ENCODE results near the gene JKAMP. TPM values are rescaled to one million over a fixed set of nuclear protein-coding genes. Genes with fewer than 3 reads are reported as not detected.
A peak's percentile ranks its signal among the peaks of the same experiment; 100 is the strongest.

Gene JKAMP
- total and polyA plus RNA-seq, 4 donors: 19.7 to 65.1 (median 32.5) TPM

- peak within 1 kb of the TSS; percentile 6 to 50 for H3K27ac ChIP-seq (ENCODE audit: low read depth in 1 of 2, low read length in 2 of 2)
- WGBS: 19% methylated on average over 40 of the region's 40 CpGs
- peak within 1 kb of the TSS; percentile 28 to 81 (median 54) for H3K4me3 ChIP-seq (ENCODE audit: low read depth in 1 of 3, low read length in 3 of 3)
- DNase-seq (ENCODE audit: low spot score): no peak
- peak within 1 kb of the TSS in 1 of 2 donors; percentile 37 for H3K9ac ChIP-seq (ENCODE audit: low read depth in 1 of 2, low read length in 2 of 2)
- TF ChIP-seq, protein P1, sequence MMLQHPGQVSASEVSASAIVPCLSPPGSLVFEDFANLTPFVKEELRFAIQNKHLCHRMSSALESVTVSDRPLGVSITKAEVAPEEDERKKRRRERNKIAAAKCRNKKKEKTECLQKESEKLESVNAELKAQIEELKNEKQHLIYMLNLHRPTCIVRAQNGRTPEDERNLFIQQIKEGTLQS (IDR thresholded peaks at IDR 0.05): no peak
- TF ChIP-seq FOXA2 (IDR thresholded peaks at IDR 0.05): no peak
- TF ChIP-seq, protein P2, sequence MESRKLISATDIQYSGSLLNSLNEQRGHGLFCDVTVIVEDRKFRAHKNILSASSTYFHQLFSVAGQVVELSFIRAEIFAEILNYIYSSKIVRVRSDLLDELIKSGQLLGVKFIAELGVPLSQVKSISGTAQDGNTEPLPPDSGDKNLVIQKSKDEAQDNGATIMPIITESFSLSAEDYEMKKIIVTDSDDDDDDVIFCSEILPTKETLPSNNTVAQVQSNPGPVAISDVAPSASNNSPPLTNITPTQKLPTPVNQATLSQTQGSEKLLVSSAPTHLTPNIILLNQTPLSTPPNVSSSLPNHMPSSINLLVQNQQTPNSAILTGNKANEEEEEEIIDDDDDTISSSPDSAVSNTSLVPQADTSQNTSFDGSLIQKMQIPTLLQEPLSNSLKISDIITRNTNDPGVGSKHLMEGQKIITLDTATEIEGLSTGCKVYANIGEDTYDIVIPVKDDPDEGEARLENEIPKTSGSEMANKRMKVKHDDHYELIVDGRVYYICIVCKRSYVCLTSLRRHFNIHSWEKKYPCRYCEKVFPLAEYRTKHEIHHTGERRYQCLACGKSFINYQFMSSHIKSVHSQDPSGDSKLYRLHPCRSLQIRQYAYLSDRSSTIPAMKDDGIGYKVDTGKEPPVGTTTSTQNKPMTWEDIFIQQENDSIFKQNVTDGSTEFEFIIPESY (IDR thresholded peaks at IDR 0.05): no peak
- TF ChIP-seq MAX (IDR thresholded peaks at IDR 0.05): no peak
- TF ChIP-seq GABPA (IDR thresholded peaks at IDR 0.05 in 1 of 2, conservative IDR thresholded peaks at IDR 0.05 in 1 of 2): no peak
- no peak for TF ChIP-seq CTCF (IDR thresholded peaks at IDR 0.05; ENCODE audit: low read depth, low read length, missing input control)
- no peak for TF ChIP-seq NR2F2 (IDR thresholded peaks at IDR 0.05)
- no peak for TF ChIP-seq FOXA1 (IDR thresholded peaks at IDR 0.05)
- TF ChIP-seq RAD21 (IDR thresholded peaks at IDR 0.05): no peak
- TF ChIP-seq JUND (IDR thresholded peaks at IDR 0.05): no peak
- peak in 1 of 2 donors; percentile 60 for TF ChIP-seq HNF4A (conservative IDR thresholded peaks at IDR 0.05)
- TF ChIP-seq HNF4G (IDR thresholded peaks at IDR 0.05): no peak
- TF ChIP-seq SP1 (IDR thresholded peaks at IDR 0.05): peak; percentile 31
- no peak for TF ChIP-seq EGR1 (IDR thresholded peaks at IDR 0.05; ENCODE audit: low read depth in 2 of 2)
- TF ChIP-seq RXRA (IDR thresholded peaks at IDR 0.05): peak; percentile 21 to 37
- H3K4me1 ChIP-seq (ENCODE audit: control insufficient read depth in 4 of 4, insufficient read depth in 4 of 4, low read length in 3 of 4): peaks cover 0 to 15% (median 12%) of the 10 kb centered on the region in 4 donors
- no peaks in the 10 kb centered on the region for H3K27me3 ChIP-seq (ENCODE audit: control insufficient read depth in 4 of 4, insufficient read depth in 4 of 4, low read length in 3 of 4)
- H3K36me3 ChIP-seq (ENCODE audit: control insufficient read depth in 4 of 4, insufficient read depth in 3 of 4, low read depth in 1 of 4, low read length in 3 of 4): peaks cover 0 to 3% (median under 1%) of the 10 kb centered on the region in 4 donors
- no peaks in the 10 kb centered on the region for H3K9me3 ChIP-seq (ENCODE audit: control insufficient read depth in 4 of 4, low read length in 3 of 4)
Observed at GRCh38 chr14:59465316-59466135, 18.8 kb upstream of the JKAMP start, which contains the start of gene GPR135. TSS of gene GPR135 (minus strand) at chr14:59465380. CDS start at chr14:59465226, 154 bp downstream.

GRCh38 chr14:59474172-59474571 lies 10.1 kb upstream of the JKAMP start:
- no peak for TF ChIP-seq NR2F2 (IDR thresholded peaks at IDR 0.05)
- TF ChIP-seq HNF4A (conservative IDR thresholded peaks at IDR 0.05): no peak
- TF ChIP-seq, protein P2 (IDR thresholded peaks at IDR 0.05): no peak
- TF ChIP-seq YY1 (IDR thresholded peaks at IDR 0.05): no peak
- Histone ChIP-seq H3K36me3 (ENCODE audit: control insufficient read depth in 4 of 4, insufficient read depth in 3 of 4, low read depth in 1 of 4, low read length in 3 of 4) (peaks cover 6 to 30% (median 21%) of the 10 kb centered on the region in 4 donors), H3K27ac (ENCODE audit: low read depth in 1 of 2, low read length in 2 of 2) (no peak overlapping the region), H3K4me1 (ENCODE audit: control insufficient read depth in 4 of 4, insufficient read depth in 4 of 4, low read length in 3 of 4) (no peaks in the 10 kb centered on the region), H3K4me3 (ENCODE audit: low read depth in 1 of 3, low read length in 3 of 3) (no peak overlapping the region), H3K9ac (ENCODE audit: low read depth in 1 of 2, low read length in 2 of 2) (no peak overlapping the region), H3K9me3 (ENCODE audit: control insufficient read depth in 4 of 4, low read length in 3 of 4) (no peaks in the 10 kb centered on the region), H3K27me3 (ENCODE audit: control insufficient read depth in 4 of 4, insufficient read depth in 4 of 4, low read length in 3 of 4) (no peaks in the 10 kb centered on the region)
- no peak for DNase-seq (ENCODE audit: low spot score)
- 92% methylated on average over 1 of the region's 1 CpG for WGBS
